Astrocyte of the spinal cord (primary cell): Measurements from ENCODE around the gene MARCHF7.
"Not testable (repeated sequence)": the region's sequence is repeated elsewhere in the genome, so short reads cannot be mapped to it uniquely, and the experiment has no call there.

ENCODE experiments used
- DNase-seq: peaks from one replicate; pipeline ENCODE4 v3.0.0; 2011; ENCODE audit warnings: low read depth, low spot score
- H3K4me3 ChIP-seq: 2 replicates; pipeline ENCODE4 v1.5.1; 2011; ENCODE audit warnings: low read depth, mild to moderate bottlenecking, low read length, moderate library complexity
- CTCF ChIP-seq: IDR thresholded peaks from 2 replicates; pipeline ENCODE4 v1.5.1; 2012; ENCODE audit warnings: low read depth, mild to moderate bottlenecking, low read length, inconsistent platforms
- in situ Hi-C: cut with HindIII; loops from 2 replicates; pipeline ENCODE4 v1.10.0; 2017; ENCODE audit warnings: low sequenced_read_pairs

Gene MARCHF7

DNA sequence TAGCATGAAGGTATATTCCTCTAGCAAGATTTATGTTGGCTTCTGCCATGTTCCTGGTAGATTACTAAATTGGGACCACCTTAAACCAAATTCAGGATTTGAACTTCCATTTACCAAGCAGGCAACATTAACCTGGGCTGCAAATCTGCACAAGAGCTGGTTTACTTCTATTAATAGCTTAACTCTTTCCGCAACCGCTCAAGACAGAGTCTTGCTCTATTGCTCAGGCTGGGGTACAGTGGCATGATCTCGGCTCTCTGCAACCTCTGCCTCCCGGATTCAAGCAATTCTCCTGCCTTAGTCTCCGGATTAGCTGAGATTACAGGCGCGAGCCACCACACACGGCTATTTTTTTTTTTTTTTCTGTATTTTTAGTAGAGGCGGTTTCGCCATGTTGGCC is 8.4 kb downstream of the MARCHF7 start:
- in situ Hi-C loops, result no loop called here

GRCh38 chr2:159722580-159722979 is 10.3 kb downstream of the MARCHF7 start:
- TF ChIP-seq CTCF, result no peak
- in situ Hi-C loops, result no loop called here
- DNase-seq, result no peak
- no peak overlapping the region for H3K4me3 ChIP-seq

More for the DNA sequence above, 8.4 kb downstream of the MARCHF7 start:
- H3K4me3 ChIP-seq, result no peak overlapping the region
- no peak for TF ChIP-seq CTCF
- no peak for DNase-seq

- in situ Hi-C loops, DNase-seq, H3K4me3 ChIP-seq: not testable (repeated sequence)
Measured at GRCh38 chr2:159724795-159725572, 12.7 kb downstream of the MARCHF7 start.

GRCh38 chr2:159725713-159726112 is 13.4 kb downstream of the MARCHF7 start:
- no peak for DNase-seq
- in situ Hi-C loops, result no loop called here
- H3K4me3 ChIP-seq, result no peak overlapping the region

DNA sequence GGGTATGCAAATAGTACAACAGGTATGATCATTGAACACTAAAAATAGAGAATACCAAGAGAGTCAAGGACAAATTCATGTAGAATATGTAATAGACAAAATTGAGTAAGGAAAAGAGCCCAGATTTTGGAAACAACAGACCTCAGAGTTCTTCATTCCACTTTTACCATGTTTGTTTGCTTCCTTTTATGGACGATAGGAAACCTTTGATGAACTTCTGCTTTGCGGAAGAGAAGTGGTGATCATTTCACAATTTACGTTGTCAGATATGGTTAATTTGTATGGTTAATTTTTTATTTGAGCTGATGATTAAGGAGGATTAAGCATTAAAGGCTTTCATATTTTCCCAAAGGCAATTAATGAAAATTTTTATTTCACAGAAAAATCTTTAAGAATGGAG is 16.3 kb downstream of the MARCHF7 start:
- H3K4me3 ChIP-seq, result no peak overlapping the region
- no peak for DNase-seq
- TF ChIP-seq CTCF, result no peak
- in situ Hi-C loops, result no loop called here

More at GRCh38 chr2:159725713-159726112, 13.4 kb downstream of the MARCHF7 start:
- TF ChIP-seq CTCF, result no peak

DNA sequence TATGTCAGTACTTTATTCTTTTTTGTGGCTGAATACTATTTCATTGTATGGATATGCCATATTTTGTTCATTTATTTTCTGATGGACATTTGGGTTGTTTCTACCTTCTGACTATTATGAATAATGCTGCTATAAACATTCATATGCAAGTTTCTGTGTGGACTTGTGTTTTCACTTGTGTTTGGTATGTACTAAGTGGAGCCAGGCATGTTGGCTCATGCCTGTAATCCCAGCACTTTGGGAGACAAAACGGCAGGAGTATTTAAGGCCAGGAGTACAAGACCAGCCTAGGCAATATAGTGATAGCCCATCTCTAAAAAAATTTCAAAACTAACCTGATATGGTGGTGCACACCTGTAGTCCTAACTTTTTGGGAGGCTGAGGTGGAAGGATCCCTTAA is 23.3 kb downstream of the MARCHF7 start:
- TF ChIP-seq CTCF, result no peak
- H3K4me3 ChIP-seq, result no peak overlapping the region
- DNase-seq, result no peak
- in situ Hi-C loops, result no loop called here

DNA sequence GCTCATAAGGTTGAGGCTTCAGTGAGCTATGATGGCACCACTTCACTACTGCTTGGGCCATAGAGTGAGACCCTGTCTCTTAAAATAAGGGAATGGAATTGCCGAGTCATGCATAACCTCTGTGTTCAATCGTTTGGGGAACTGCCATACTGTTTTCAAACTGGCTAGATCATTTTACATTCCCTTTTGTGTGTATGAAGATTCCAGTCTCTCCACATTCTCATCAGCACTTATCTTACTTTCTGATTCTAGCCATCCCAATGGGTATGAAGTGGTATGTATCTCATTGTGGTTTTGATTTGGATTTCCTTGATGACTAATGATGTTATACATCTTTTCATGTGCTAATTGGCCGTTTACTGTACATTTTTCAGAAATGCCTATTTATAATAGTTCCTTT is 23.7 kb downstream of the MARCHF7 start:
- no peak overlapping the region for H3K4me3 ChIP-seq
- in situ Hi-C loops, result no loop called here
- TF ChIP-seq CTCF, result no peak
- peak; percentile 17 for DNase-seq
